Measurements from ENCODE around the gene ERFL.

GRCh38 chr19:41906271-41906670 is 22.0 kb downstream of the ERFL start:
- no peak for TF ChIP-seq CTCF (conservative IDR thresholded peaks at IDR 0.05)
- no peak for TF ChIP-seq EZH2 (IDR thresholded peaks at IDR 0.05; ENCODE audit: low read depth)
